HG02973 (cell line): ENCODE data around the gene ZRANB3.
"Not testable (repeated sequence)": the region's sequence is repeated elsewhere in the genome, so short reads cannot be mapped to it uniquely, and the experiment has no call there.

ENCODE experiments used
- ATAC-seq: cut with Tn5 transposase; IDR thresholded peaks from one replicate; pipeline ENCODE4 v1.9.1; 2021; ENCODE audit warnings: moderate library complexity; ENCODE audit not compliant: unreplicated experiment

Gene ZRANB3

DNA sequence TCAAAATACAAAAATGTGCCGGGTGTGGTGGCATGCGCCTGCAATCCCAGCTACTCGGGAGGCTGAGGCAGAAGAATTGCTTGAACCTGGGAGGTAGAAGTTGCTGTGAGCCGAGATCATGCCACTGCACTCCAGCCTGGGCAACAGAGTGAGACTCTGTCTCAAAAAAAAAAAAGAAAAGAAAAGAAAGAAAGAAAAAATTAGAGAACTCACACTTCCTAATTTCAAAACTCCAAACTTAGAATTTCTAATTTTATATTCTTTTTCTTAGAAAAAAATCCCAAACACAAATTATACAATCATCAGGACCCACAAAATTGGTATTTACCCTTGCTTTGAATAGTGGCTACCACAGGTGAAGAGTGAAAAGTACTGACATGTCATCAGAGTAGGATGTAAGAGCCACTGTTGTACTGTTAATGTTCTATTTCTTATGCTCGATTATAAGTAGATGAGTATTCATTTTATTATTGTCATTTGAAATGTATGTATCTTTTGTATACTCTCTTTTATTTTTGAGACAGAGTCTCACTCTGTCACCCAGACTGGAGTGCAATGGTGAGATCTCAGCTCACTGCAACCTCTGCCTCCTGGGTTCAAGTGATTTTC is 182.8 kb downstream of the ZRANB3 start:
- not testable (repeated sequence) for ATAC-seq

DNA sequence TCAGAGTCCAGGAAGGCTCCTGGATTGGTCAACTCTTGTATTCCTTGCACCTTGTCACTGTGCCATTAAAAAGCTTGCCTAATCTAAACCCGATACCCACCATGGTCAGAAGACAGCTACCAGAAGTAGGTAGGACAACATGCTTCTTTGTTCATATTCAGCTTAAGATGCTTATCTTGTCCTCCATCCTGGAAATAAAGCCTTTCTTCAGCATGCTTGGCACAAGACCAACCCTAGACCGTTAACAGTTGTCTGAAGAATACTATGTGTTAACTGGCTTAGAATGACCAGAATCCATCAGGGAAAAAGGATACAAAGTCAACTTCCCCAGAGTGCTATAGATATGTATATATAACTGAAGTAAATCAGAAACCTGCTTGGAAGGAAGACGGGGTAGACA is 193.9 kb downstream of the ZRANB3 start:
- no peak for ATAC-seq

DNA sequence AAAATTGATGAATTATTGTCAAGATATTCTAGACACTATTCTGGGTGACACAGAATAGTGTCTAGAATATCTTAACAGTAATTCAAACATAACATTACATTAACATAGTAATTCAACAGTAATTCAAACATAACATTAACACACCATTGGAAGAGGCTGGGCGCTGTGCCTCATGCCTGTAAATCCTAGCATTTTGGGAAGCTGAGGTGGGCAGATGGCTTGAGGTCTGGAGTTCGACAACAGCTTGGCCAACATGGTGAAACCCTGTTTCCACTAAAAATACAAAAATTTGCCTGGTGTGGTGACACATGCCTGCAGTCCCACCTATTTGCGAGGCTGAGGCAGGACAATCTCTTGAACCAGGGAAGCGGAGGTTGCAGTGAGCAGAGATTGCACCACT is 195.8 kb downstream of the ZRANB3 start:
- no peak for ATAC-seq

DNA sequence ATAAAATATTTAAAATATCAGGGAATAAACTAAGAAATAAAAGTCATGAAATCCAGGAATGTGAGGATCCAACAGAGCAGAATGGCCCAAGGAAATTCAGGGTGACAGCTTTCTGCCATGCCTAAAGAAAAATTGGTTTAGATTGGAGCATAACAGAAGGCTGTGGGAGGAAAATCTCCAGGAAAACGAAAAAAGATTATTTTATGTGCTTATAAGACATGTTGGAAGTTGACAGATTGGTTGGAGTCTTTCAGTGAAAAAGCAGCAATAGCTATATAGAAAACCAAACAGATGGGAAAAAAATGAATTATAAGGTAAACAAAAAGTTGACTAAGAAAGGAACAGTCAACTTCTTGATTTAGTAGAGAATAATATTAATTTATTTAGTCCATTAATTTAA is 203.9 kb downstream of the ZRANB3 start:
- ATAC-seq = no peak

DNA sequence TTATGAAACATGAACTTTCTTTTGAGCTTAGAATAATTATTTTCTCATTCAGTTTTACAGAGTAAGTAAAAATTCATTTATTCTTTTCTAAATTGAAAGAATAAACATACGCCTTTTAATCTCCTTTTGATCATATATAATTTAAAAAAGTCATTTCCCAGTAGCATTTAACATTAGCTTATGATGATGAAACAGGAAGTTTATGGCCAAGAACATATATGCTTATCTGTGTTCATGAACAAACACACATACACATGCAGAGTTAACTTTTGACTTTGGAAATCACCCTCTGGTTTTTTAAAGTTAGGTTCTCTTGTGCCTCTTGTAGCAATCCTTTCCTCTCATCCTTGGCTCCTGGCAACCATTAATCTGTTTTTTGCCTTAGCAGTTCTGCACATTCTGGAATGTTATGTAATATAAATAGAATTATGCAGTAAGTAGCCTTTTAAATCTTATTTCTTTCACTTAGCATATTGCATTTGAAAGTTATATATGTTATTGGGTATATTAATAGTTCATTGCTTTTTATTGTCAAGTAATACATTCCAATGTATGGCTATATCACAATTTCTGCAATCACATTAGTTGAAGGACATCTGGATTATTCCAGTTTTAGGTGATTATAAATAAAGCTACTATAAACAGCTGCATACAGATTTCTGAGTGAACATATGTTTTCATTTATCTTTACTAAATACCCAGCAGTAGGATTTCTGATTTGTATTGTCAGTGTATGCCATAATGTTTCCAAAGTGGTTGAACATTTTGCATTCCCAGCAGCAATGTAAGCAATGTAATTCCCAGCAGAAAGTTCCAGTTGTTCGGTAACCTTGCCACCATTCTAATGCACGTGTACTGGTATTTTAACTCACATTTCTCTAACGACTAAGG is 210.3 kb downstream of the ZRANB3 start:
- ATAC-seq = no peak

DNA sequence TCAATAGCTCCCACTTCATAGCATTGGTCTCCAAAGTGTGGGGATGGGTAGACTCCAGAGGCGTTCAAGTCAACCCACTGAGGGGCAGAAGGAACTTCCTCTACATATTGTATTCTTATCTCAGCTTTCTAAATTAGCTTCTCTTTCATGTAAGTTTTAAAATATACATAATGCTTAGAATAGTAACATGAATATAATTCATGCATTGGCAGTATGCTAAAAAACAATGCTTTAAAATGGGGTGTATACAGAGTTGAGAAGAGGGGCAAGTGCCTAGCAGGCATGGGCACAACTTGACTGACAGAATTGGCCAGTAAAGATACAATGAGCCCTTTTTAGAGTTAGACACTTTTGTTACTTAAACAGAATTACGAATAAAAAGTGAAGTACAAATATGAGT is 212.2 kb downstream of the ZRANB3 start:
- ATAC-seq = no peak

DNA sequence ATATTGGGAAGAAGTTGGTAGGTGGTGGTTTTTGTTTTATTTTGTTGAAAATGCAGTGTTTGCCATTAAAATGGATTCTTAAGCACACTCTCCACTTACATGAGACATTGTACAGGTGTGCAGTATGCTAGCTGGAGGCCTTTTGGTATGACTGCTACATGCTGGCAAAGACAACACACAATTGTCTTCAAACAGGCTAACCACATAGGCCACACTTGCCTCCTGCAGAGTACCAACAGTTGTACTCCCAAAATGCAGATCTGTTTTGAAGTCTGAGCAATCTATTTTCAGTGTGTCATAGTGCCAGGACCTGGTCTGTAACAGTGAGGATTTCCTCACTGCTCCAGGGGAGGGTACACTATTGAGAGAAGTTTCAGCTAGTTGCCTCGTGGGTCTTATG is 213.6 kb downstream of the ZRANB3 start:
- no peak for ATAC-seq

DNA sequence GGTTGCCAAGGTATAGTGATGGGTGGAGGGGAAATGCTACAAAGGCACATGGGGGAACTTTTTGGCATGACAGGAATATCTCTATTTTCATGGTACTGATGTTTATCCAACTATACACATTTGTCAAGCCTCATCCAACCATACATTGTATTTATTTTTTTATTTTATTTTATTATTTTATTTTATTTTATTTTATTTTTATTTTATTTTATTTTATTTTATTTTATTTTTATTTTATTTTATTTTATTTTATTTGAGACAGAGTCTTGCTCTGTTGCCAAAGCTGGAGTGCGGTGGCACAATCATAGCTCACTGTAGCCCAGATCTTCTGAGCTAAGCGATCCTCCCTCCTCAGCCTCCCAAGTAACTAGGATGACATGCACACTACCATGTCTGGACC is 219.1 kb downstream of the ZRANB3 start:
- no peak for ATAC-seq

DNA sequence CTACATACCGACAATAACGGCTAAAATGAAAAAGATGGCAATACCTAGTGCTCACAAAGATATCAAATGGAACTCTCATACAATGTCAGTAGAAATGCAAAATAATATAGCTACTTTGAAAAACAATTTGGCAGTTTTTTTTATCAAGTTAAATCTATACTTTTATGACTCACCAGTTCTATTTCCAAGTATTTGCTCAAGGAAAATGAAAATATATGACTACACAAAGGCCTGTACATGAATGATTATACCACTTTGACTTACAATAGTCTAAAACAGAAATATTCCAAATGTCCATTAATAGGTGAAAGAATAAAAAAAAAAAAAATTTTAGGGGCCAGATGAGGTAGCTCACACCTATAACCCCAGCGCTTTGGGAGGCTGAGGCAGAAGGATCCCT is 219.8 kb downstream of the ZRANB3 start:
- ATAC-seq = no peak

DNA sequence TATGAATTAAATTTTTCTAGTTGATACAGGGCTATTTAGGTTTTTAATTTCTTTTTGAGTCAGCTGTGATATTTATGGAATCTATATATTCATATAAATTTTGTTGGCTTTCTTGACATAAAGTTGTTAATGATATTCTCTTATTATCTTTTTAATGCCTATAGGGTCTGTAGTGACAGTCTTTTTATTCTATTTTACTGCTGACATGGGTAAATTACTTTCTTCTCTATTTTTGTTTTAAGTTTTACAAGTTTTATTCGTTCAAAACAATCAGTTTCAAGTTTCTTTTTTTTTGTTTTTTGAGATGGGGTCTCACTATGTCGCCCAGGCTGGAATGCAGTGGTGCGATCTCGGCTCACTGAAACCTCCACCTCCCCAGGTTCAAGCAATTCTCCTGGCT is 226.3 kb downstream of the ZRANB3 start:
- no peak for ATAC-seq

DNA sequence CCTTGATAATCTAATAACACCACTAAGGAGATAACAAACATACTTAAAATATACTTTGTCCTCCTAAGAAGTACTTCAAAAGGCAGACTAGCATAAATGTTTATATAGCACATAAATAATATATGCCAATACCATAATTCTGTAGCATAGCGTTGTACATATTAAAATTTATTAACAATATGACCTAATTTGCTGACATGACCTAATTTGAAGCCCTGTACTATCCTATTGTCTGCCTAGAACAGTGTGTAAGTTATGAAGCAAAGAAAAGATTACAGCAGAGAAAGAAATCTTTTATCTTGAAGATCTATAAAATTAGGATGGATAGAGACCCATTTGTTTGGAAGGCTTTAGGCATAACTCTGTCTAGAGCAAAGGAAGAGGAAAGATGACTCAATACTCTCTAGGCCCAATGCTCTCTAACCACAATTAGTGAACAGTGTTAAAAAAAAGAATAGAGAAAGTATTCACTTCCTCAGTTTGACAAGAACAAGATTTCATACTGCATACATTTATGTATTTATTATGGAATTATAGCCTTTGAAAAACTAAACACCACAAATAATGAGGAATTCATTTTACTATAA is 231.3 kb downstream of the ZRANB3 start:
- no peak for ATAC-seq

DNA sequence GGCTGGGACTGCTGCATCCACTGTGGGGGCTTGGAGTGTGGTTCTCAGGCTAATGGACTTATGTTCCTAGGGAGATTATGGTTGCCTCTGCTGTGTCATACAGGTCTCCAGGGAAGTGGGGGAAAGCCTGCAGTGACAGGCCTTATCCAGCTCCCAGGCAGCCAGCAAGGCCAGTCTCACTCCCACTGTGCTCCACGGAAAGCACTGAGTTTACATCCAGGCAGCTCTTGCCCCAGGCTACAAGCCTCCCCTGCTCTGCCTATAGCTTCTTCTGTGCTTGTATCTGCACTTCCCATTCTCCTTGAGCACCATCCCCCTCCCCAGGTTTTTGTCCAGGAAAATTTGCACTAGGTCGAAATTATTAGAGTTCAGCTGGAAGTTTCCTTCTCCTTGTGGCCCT is 231.9 kb downstream of the ZRANB3 start:
- no peak for ATAC-seq

DNA sequence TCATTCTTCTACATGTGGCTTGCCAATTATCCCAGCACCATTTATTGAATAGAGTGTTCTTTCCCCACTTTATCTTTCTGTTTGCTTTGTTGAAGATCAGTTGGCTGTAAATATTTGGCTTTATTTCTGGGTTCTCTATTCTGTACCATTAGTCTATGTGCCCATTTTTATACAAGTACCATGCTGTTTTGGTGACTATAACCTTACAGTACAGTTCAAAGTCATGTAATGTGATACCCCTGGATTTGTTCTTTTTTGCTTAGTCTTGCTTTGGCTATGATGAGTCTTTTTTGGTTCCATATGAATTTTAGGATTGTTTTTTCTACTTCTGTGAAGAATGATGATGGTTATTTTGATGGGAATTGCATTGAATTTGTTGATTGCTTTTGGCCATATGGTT is 243.9 kb downstream of the ZRANB3 start:
- not testable (repeated sequence) for ATAC-seq

DNA sequence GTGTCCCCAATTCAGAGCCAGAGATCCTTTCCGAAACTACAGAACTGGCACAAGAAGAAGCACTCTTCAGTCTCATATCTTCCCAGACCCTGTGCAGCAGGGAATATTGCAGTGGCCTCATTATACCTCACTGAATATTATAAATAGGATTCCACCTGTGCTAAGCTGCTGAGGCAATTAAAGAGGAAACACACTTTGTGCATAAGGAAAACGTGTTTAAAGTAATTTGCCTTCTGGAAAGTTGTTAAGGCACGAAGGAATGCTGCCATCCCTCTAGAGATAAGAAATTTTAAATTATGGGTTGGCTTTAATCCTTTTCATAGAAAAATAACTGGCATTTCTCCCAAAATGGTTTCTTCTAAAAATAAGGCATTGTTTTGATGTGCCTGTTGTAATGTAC is 245.6 kb downstream of the ZRANB3 start:
- ATAC-seq = no peak

DNA sequence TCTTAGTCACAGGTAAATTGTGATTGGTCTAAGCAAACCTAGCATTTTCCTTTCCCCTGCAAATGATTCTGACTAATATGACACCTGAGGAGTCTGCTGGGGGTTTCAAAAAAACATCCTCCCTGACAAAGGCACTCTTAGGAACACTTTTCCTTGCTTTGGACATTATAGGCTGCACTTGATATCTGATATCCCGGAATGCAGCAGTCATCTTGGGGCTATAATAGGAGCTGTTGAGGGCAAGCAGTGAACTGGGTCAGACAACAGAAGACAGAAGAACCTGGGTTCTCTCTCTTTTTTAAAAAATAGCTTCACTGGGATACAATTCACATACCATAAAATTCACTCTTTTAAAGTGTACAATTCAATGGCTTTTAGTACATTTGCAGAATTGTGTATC is 249.6 kb downstream of the ZRANB3 start:
- ATAC-seq = no peak

DNA sequence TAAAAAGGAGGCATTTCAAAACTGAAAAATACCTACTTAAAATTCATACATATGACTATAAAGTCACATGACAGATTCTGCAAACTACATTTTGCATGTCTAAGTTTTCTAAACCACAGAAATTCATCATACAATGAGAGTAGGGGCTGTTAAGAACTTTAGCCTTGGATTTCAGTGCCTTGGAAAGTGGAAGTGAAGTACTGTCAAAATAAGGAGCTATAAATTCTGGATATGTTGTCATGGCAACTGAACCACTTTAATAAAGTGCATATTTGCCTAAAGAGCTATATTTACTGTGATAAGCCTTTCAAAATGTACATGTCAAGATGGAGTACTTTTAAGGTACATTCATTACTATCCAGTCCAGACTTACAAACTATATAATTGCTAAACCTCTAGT is 251.8 kb downstream of the ZRANB3 start:
- no peak for ATAC-seq

DNA sequence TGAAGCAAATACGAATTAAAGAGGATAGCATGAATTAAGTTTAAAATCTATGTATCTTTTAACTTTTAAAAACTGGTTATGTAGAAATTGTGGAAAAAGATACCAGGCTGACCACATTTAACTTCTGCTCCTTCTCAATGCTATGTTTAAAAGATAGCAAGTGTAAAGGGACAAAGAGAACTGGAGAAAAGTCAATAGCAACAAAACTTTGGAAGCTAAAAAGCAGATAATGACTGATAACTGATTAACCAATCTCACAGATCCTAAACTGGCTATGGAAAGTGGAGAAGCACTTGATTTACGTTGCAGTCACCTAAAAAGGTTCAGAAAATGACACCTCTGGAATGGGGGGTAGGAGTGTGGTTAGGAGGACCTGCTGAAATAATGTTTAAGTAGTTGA is 254.5 kb downstream of the ZRANB3 start:
- no peak for ATAC-seq

DNA sequence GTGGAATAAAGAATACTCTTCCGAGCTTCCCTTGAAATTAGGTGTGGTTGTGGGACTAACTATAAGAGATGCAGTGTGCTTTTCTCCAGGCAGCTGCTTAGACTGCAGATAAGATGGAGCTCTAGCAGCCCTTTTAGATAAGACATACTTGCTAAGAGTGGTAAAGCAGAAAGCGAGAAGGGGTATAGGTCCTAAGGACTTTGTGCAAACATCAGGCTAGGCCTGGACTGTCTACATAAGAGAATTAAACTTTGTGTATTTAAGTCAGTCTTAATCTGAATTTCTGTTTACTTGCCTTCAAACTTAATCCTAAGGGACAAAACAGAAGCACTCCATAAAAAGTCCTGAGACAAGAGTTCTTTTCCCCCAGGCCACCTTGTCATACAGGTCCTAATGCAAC is 260.0 kb downstream of the ZRANB3 start:
- no peak for ATAC-seq

DNA sequence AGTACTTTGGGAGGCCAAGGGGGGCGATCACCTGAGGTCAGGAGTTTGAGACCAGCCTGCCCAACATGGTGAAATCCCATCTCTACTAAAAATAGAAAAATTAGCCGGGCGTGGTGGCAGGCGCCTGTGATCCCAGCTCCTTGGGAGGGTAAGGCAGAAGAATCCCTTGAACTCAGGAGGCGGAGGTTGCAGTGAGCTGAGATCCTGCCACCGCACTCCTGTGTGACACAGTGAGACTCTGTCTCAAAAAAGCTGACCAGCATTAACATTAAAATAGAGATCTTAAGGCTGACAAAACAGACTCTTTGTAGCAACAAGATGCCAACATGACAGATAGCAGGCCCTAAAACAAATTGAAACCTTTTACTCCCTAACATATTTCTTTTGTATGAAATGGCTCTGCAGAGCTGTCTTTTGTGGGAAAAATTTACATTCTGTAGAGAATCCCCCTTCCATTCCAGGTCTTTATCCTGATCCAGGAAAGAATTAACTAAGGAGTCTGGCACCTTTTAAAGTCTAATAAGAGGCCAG is 265.0 kb downstream of the ZRANB3 start:
- no peak for ATAC-seq

DNA sequence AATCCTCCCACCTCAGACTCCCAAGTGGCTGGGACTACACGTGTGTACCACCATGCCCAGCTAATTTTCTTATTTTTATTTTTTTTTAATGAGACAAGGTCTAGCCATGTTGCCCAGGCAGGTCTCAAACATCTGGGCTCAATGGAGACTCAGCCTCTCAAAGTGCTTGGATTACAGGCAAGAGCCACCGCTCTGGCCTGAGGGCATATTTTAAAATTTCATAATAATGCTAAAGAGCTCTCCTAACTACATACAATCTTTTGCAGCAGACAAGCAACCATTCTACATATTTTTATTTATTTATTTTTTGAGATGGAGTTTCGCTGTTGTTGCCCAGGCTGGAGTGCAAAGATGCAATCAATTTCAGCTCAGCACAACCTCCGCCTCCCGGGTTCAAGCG is 271.9 kb downstream of the ZRANB3 start:
- no peak for ATAC-seq

DNA sequence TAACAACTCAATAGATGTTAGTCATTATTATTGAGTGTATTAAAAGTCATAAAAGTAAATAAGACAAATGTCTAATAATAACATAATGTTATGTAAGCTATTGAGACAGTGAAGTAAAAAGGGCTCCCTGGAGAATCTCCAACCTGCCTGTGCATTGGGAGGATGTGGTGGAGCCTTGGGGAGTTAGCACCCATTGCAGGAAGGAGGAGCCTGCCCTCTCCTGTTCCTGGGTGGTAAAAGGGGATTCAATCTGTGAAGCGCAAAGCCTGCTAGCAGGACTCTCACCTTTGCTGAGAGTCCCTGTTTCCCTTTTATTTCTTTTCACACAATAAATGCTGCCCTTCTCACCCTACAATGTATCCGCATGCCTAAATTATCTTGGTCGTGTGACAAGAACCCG is 272.8 kb downstream of the ZRANB3 start:
- no peak for ATAC-seq
